ENCODE results near the gene HDAC9.

The HDAC9 gene

GRCh38 chr7:18778594-18778993, 283.0 kb downstream of the HDAC9 start:
- TF ChIP-seq CTCF (IDR thresholded peaks at IDR 0.05; ENCODE audit: insufficient read depth, low read length, missing control alignments): no peak
- ChIA-PET CTCF (no interaction called here), POLR2A (interaction anchor here (1.2 kb wide), 1 partner anchor 9 kb away, joined by 4 read pairs; no protein-coding TSS in a partner anchor)
- no peak overlapping the region for H3K4me3 ChIP-seq (ENCODE audit: low read depth, low read length)
- peak; percentile 75 for DNase-seq (ENCODE audit: low read depth, low spot score)

- ChIA-PET CTCF (interaction anchor here (1.1 to 1.6 kb wide), 2 partner anchors 8 to 9 kb away, joined by 4 to 5 read pairs; no protein-coding TSS in a partner anchor), POLR2A (no interaction called here)
- TF ChIP-seq CTCF (IDR thresholded peaks at IDR 0.05; ENCODE audit: insufficient read depth, low read length, missing control alignments): no peak
- no peak for DNase-seq (ENCODE audit: low read depth, low spot score)
- no peak overlapping the region for H3K4me3 ChIP-seq (ENCODE audit: low read depth, low read length)
These were observed 284.7 kb downstream of the HDAC9 start for GRCh38 chr7:18780266-18780665.

GRCh38 chr7:18780938-18781337, 285.4 kb downstream of the HDAC9 start:
- ChIA-PET POLR2A (no interaction called here), CTCF (interaction anchor here (0.9 to 1.6 kb wide), 2 partner anchors 9 to 10 kb away, joined by 4 to 5 read pairs; no protein-coding TSS in a partner anchor)
- no peak for TF ChIP-seq CTCF (IDR thresholded peaks at IDR 0.05; ENCODE audit: insufficient read depth, low read length, missing control alignments)

GRCh38 chr7:18786196-18786727, 290.7 kb downstream of the HDAC9 start:
- DNase-seq (ENCODE audit: low read depth, low spot score): no peak
- POLR2A ChIA-PET: no interaction called here
- no peak overlapping the region for H3K4me3 ChIP-seq (ENCODE audit: low read depth, low read length)
- CTCF ChIA-PET: no interaction called here
- no peak for TF ChIP-seq CTCF (IDR thresholded peaks at IDR 0.05; ENCODE audit: insufficient read depth, low read length, missing control alignments)

More at GRCh38 chr7:18780938-18781337, 285.4 kb downstream of the HDAC9 start:
- H3K4me3 ChIP-seq (ENCODE audit: low read depth, low read length): no peak overlapping the region
- DNase-seq (ENCODE audit: low read depth, low spot score): no peak

- no peak for DNase-seq (ENCODE audit: low read depth, low spot score)
- POLR2A ChIA-PET: no interaction called here
- no peak for TF ChIP-seq CTCF (IDR thresholded peaks at IDR 0.05; ENCODE audit: insufficient read depth, low read length, missing control alignments)
- CTCF ChIA-PET: no interaction called here
- H3K4me3 ChIP-seq (ENCODE audit: low read depth, low read length): no peak overlapping the region
These were observed 291.2 kb downstream of the HDAC9 start for GRCh38 chr7:18786796-18787195.

GRCh38 chr7:18788026-18788425, 292.5 kb downstream of the HDAC9 start:
- ChIA-PET CTCF (interaction anchor here (1.4 kb wide), 1 partner anchor 8 kb away, joined by 4 read pairs; no protein-coding TSS in a partner anchor), POLR2A (no interaction called here)
- DNase-seq (ENCODE audit: low read depth, low spot score): no peak
- no peak for TF ChIP-seq CTCF (IDR thresholded peaks at IDR 0.05; ENCODE audit: insufficient read depth, low read length, missing control alignments)
- H3K4me3 ChIP-seq (ENCODE audit: low read depth, low read length): no peak overlapping the region

Measured in AG04449 (cell line).